Parathyroid adenoma (tissue), 2 donors: Measurements from ENCODE around the gene SYT9.

ENCODE experiments used
- H2AFZ ChIP-seq: fragments of 300-600 bp; sonication (generic); one replicate; pipeline ENCODE4 v1.7.0; 2017; ENCODE audit warnings: antibody characterized with exemption, mild to moderate bottlenecking
- H3K27ac ChIP-seq: fragments of 300-600 bp; sonication (generic); one replicate; pipeline ENCODE4 v1.7.0; 2017
- H3K27me3 ChIP-seq: fragments of 300-600 bp; sonication (generic); one replicate; pipeline ENCODE4 v1.7.0; 2017; ENCODE audit warnings: low read length; ENCODE audit not compliant: control insufficient read depth, insufficient read depth
- H3K36me3 ChIP-seq: fragments of 300-600 bp; sonication (generic); one replicate; pipeline ENCODE4 v1.7.0; 2017; ENCODE audit warnings: low read length; ENCODE audit not compliant: control insufficient read depth, insufficient read depth
- H3K4me1 ChIP-seq: fragments of 300-600 bp; sonication (generic); one replicate; pipeline ENCODE4 v1.7.0; 2017; ENCODE audit warnings: control low read depth
- H3K4me2 ChIP-seq: fragments of 300-600 bp; sonication (generic); one replicate; pipeline ENCODE4 v1.7.0; 2017; ENCODE audit warnings: low read length
- H3K4me3 ChIP-seq: fragments of 300-600 bp; sonication (generic); one replicate; pipeline ENCODE4 v1.7.0; 2017; ENCODE audit warnings: low read depth, low read length
- H3K79me2 ChIP-seq: fragments of 300-600 bp; sonication (generic); one replicate; pipeline ENCODE4 v1.7.0; 2017; ENCODE audit warnings: control low read depth
- H3K9ac ChIP-seq: fragments of 300-600 bp; sonication (generic); one replicate; pipeline ENCODE4 v1.7.0; 2017; ENCODE audit warnings: mild to moderate bottlenecking
- H3K9me3 ChIP-seq: fragments of 300-600 bp; sonication (generic); one replicate; pipeline ENCODE4 v1.7.0; 2017; ENCODE audit warnings: low read length; ENCODE audit not compliant: control insufficient read depth
- TF ChIP-seq, protein P1 (sequence below): fragments of 300-600 bp; sonication (generic); IDR thresholded peaks from one replicate; pipeline ENCODE4 v1.7.0; 2017; ENCODE audit warnings: antibody characterized with exemption, mild to moderate bottlenecking
- donor health status: primary hyperparathyroidism.

Gene SYT9

GRCh38 chr11:7509966-7510365, 258.3 kb downstream of the SYT9 start:
- H3K4me1 ChIP-seq = peaks cover 18% of the 10 kb centered on the region
- no peak overlapping the region for H3K27ac ChIP-seq
- no peak overlapping the region for H3K4me3 ChIP-seq
- no peak overlapping the region for H2AFZ ChIP-seq
- H3K27me3 ChIP-seq = no peaks in the 10 kb centered on the region
- H3K4me2 ChIP-seq = no peak overlapping the region
- peaks cover 3% of the 10 kb centered on the region for H3K79me2 ChIP-seq
- H3K9me3 ChIP-seq = no peaks in the 10 kb centered on the region
- H3K9ac ChIP-seq = no peak overlapping the region
- no peaks in the 10 kb centered on the region for H3K36me3 ChIP-seq
- TF ChIP-seq, protein P1, sequence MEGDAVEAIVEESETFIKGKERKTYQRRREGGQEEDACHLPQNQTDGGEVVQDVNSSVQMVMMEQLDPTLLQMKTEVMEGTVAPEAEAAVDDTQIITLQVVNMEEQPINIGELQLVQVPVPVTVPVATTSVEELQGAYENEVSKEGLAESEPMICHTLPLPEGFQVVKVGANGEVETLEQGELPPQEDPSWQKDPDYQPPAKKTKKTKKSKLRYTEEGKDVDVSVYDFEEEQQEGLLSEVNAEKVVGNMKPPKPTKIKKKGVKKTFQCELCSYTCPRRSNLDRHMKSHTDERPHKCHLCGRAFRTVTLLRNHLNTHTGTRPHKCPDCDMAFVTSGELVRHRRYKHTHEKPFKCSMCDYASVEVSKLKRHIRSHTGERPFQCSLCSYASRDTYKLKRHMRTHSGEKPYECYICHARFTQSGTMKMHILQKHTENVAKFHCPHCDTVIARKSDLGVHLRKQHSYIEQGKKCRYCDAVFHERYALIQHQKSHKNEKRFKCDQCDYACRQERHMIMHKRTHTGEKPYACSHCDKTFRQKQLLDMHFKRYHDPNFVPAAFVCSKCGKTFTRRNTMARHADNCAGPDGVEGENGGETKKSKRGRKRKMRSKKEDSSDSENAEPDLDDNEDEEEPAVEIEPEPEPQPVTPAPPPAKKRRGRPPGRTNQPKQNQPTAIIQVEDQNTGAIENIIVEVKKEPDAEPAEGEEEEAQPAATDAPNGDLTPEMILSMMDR = no peak

DNA sequence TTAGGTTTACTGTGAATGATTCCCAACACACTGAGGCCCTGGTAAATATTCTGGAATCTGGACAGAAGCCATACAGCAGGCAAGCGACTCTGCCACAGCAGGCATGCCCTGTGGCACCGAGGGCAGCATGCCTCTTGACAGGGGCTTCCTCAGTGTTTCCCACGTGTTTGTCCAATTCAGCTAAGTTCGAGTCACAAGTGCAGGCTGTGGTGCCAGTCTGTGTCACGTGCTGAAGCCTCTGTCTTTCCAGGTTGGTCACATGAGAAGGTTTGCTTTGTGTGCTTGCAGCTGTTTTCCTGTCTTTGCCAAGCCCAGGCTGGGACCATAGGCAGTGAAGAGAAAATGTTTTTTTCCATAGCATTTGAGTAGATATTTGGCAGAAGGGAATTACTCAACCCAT, 259.7 kb downstream of the SYT9 start:
- peak overlapping the region; percentile 98 for H3K27ac ChIP-seq
- no peak overlapping the region for H3K9ac ChIP-seq
- H3K4me3 ChIP-seq = no peak overlapping the region
- H3K9me3 ChIP-seq = no peaks in the 10 kb centered on the region
- no peak overlapping the region for H3K4me2 ChIP-seq
- TF ChIP-seq, protein P1 = no peak
- H3K79me2 ChIP-seq = no peaks in the 10 kb centered on the region
- peaks cover 18% of the 10 kb centered on the region for H3K4me1 ChIP-seq
- H3K36me3 ChIP-seq = no peaks in the 10 kb centered on the region
- peak overlapping the region; percentile 6 for H2AFZ ChIP-seq
- no peaks in the 10 kb centered on the region for H3K27me3 ChIP-seq

- Histone ChIP-seq H3K4me1 (peaks cover 18% of the 10 kb centered on the region), H3K36me3 (no peaks in the 10 kb centered on the region), H3K9ac (no peak overlapping the region), H3K9me3 (no peaks in the 10 kb centered on the region), H3K4me2 (peak overlapping the region; percentile 97), H3K27ac (peak overlapping the region; percentile 98), H3K79me2 (no peaks in the 10 kb centered on the region), H3K27me3 (no peaks in the 10 kb centered on the region), H3K4me3 (peak overlapping the region; percentile 68), H2AFZ (peak overlapping the region; percentile 90)
- TF ChIP-seq, protein P1 = no peak
Measured at GRCh38 chr11:7512525-7513233, 261.0 kb downstream of the SYT9 start.

DNA sequence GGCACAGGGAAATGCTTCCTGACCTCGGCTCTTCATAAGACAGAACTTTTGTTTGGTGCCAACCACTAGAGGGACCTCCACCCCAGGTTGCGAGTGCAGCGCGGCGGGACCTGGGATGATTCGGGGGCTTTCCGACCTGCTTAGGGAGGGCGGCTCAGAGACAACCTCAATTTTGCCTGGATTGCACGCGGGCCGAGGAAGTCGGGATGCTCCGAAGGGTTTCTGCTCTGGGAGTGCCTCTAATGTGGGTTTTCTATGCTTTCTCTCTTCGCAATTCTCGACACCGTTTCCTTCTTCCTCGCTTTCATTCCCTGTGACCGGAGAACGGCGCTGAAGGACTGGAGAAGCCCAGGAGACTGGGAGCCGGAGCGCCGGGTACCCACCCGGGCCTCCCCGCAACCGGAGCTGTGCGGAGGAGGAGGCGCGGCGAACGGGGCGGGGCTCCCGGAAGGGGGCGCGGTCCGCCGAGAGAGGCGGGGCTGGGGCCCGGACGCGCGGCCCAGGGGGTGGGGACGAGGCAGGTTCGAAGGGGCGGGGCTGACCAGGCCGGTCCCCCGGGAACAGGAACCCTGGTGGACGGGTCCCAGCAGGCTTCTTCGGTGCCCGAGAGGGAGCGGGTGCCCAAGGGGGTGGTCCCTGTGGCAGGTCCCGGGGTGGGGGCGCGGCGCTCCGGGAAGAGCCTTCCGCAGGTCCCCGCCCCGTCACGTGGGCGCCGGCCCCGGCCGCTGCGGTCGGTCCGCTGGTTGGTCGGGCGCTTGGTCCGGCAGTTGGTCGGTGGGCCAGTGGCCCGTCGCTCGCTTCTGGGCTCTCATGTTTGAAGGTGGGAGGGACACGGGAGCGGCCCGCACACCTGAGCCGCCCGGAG, 261.8 kb downstream of the SYT9 start, which contains the start of gene PPFIBP2:
Gene PPFIBP2 (plus strand): TSS at position 766 of the 865 bp plus-strand sequence. CDS start 35,477 bp downstream, outside the sequence.
- TF ChIP-seq, protein P1 = peak; percentile 51
- Histone ChIP-seq H3K27ac (peak within 1 kb of the TSS; percentile 98), H3K4me2 (peak within 1 kb of the TSS; percentile 97), H3K79me2 (no peaks in the 10 kb centered on the region), H3K4me1 (peaks cover 18% of the 10 kb centered on the region), H3K9ac (peak within 1 kb of the TSS; percentile 46), H3K36me3 (no peaks in the 10 kb centered on the region), H3K9me3 (no peaks in the 10 kb centered on the region), H3K4me3 (peak within 1 kb of the TSS; percentile 68), H2AFZ (peak within 1 kb of the TSS; percentile 90), H3K27me3 (no peaks in the 10 kb centered on the region)
